HG03039 (cell line): Measurements from ENCODE around the gene CLEC3B.
"Not testable (repeated sequence)": the region's sequence is repeated elsewhere in the genome, so short reads cannot be mapped to it uniquely, and the experiment has no call there.

ENCODE experiments used
- ATAC-seq: cut with Tn5 transposase; IDR thresholded peaks from one replicate; pipeline ENCODE4 v1.9.1; 2021; ENCODE audit warnings: mild to moderate bottlenecking, moderate library complexity; ENCODE audit not compliant: unreplicated experiment

The CLEC3B gene

GRCh38 chr3:45026038-45026437 is at the start of gene CLEC3B:
TSS of gene CLEC3B (plus strand) at chr3:45026303. CDS start at chr3:45026363, 60 bp downstream.
- ATAC-seq, result no peak

- ATAC-seq, result no peak
Measured at GRCh38 chr3:44981220-44981619, 44.9 kb upstream of the CLEC3B start.

- ATAC-seq, result no peak
Measured at GRCh38 chr3:44981751-44982150, 44.4 kb upstream of the CLEC3B start.

GRCh38 chr3:44982817-44983216 is 43.3 kb upstream of the CLEC3B start:
- no peak for ATAC-seq

- no peak for ATAC-seq
Measured at GRCh38 chr3:44983484-44983941, 42.6 kb upstream of the CLEC3B start.

- ATAC-seq, result no peak
Measured at GRCh38 chr3:44984335-44984734, 41.8 kb upstream of the CLEC3B start.

GRCh38 chr3:44986330-44986729 is 39.8 kb upstream of the CLEC3B start:
- not testable (repeated sequence) for ATAC-seq

GRCh38 chr3:44987332-44987731 is 38.8 kb upstream of the CLEC3B start:
- no peak for ATAC-seq

DNA sequence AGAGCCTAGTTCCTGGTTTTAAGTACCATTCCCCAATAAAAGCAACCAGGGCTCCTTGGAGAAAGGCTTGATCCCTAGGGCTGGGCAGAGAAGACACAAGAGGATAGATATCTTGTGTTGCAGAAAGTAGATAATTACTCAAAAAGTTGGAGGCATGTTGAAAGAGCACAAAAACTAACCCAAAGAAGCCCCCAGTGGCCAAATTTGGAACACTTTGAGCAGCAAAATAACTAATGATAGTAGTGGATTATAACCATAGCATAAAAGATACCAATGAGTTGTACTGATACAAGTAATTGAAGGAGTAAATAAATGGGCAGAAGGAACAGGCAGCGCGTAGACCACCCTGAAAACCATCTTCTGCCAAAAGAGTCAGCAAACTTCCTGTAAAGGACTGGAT is 38.0 kb upstream of the CLEC3B start:
- ATAC-seq, result no peak

DNA sequence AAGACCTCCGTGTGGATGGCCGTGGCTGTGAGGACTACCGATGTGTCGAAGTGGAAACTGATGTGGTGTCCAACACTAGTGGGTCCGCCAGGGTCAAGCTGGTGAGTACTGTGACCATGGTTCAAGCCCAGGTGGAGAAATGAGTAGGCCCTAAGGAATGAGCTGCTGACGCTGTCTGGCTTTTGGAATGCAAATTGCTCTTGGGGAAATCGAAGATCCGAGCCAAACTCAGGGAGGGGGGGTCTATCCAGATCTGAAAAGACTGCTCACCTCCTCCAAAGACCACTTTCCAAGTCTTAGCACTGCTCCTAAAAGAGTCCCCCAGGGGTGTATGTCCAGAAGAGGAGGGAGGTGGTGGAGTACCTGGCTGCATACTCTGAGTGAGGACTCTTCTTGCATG is 37.0 kb upstream of the CLEC3B start:
- no peak for ATAC-seq

- no peak for ATAC-seq
Measured at GRCh38 chr3:44989636-44990373, 36.3 kb upstream of the CLEC3B start.

- ATAC-seq, result no peak
Measured at GRCh38 chr3:44991326-44991725, 34.8 kb upstream of the CLEC3B start.

DNA sequence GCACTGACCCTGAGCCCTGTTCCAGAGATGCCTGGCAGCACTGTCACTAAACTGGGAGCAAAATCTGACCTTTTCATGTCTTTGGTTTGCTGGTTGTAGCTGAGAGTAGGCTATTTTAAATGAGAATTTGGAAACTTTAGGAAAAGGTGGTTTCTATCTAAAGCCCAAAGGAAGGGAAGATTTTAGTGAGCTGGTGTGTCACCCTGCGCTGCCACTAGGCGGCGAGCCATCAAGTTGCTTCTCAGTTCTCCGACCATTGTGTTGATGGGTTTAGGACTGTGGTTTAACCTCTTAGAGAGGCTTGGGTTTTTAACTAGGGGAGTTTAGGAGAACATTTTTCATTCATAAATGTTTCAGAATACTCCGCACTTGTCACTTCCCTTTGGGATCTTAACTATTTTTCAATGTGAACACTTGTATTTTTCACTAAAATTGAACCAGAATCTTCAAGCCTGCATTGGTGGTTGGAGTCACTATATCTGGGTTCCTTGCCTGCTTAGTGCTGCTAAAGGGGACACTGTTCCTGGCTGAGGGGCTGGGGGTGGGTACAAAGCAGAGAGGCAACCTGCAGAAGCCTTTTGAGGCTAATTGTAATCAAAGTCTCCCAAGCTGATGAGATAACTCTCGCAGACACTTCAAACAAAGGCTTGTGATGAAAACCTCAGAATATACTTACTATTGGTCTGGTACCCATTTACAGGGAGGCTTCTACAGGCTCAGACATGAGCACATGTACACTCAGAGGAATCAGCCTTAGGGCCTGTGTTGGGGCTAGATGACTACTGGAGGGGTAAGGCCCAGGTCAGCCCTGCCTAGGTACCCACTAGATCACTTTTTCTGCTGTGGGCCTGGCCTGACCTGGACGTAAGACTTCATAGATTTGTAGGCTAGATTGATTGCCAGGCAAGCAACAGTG is 33.3 kb upstream of the CLEC3B start:
- no peak for ATAC-seq

- ATAC-seq, result no peak
Measured at GRCh38 chr3:44993471-44994205, 32.5 kb upstream of the CLEC3B start.

- no peak for ATAC-seq
Measured at GRCh38 chr3:44995142-44995770, 30.8 kb upstream of the CLEC3B start.

DNA sequence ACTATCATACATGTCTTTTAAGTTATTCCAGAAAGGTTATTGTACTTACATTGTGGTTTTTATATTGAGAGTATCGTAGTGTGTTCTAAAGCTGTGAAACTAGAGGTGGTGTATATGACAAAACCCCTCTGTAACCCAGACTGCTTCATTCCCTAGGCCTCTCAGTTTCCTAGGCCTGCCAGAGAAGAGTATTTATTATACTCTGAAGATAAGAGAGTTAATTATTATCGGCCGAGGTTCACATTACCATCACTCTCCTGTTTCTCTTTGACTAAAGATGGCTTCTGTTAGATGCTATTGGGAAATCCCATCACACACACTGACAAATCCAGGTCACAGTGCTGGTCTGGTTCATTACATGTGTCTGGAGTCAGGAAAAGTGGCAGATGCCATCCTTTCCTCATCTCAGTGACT is 29.5 kb upstream of the CLEC3B start:
- no peak for ATAC-seq

DNA sequence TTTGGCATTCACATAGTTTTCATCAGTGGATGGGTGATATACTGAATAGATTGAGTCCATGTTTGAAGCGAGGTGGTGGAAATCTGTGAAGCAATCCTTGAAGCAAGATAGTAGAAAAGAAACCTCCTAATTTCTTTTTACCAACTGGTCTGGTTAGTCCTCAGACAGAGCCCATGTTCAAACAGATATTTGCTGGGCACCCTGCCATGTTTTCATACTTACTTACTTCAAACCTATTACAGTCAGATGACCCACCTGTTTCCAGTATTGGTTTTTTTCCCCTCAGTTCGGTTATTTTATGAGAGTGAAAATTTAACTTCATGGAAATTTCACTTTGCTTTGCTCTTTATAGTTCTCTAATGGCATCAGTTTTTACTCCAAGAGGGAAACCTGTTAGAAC is 26.3 kb upstream of the CLEC3B start:
- ATAC-seq, result no peak

- ATAC-seq, result no peak
Measured at GRCh38 chr3:45000823-45001222, 25.3 kb upstream of the CLEC3B start.

GRCh38 chr3:45001738-45002137 is 24.4 kb upstream of the CLEC3B start:
- no peak for ATAC-seq

DNA sequence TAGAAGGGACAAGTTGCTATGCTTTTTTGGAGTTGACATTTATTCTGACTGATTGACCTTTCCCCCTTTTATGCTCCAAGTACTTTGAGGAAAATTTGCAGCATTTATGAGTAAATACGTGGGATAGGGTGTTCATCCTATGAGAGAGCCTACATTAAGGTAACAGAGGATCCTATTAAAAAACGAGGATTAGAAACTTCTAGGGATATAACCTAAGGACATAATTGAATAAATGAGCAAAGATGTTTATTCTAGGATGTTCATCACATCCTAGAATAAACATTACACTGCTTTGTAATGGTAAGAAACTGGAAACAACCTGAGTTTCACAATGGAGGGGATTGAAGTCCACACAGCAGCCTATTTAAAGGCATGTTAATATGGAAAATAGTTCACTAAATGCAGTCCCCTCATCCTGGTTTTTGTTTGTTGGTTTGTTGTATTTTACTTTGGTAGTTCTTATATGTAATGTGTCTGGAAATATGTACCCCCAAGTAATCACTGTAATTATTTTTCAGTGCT is 23.9 kb upstream of the CLEC3B start:
- ATAC-seq, result no peak

DNA sequence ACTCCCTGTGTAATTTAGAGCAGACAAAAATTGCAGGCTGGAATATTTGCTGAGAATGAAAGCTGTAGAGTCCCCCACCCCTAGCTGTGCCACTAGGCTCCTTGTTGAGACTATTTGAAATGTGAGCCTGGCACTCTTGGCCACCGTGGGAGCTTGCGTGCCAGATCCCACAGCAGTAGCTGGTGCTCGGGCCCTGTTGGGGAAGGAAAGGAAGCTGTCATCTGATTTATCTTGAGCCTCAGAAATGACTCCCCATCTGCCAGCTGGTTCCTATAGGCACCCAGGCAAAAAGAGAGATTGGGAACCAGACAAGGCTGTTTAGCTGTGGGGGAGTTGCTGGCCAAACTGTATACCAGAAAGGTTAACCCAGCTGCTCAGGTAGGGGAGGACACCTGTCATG is 23.4 kb upstream of the CLEC3B start:
- ATAC-seq, result no peak
